ENCODE measurements around the gene COL9A3.

Gene COL9A3

GRCh38 chr20:62885046-62885895, 68.4 kb downstream of the COL9A3 start:
- Mint-ChIP-seq H3K9me3 (no peaks in the 10 kb centered on the region), H3K4me3 (no peak overlapping the region), H3K4me1 (peaks cover 3% of the 10 kb centered on the region), H3K27me3 (ENCODE audit: low read depth) (peaks cover 4% of the 10 kb centered on the region), H3K36me3 (ENCODE audit: low read depth) (peaks cover 46% of the 10 kb centered on the region), H3K27ac (no peak overlapping the region)
- no peak for TF ChIP-seq CTCF (IDR thresholded peaks at IDR 0.05; ENCODE audit: unreplicated experiment in 3 of 3)

DNA sequence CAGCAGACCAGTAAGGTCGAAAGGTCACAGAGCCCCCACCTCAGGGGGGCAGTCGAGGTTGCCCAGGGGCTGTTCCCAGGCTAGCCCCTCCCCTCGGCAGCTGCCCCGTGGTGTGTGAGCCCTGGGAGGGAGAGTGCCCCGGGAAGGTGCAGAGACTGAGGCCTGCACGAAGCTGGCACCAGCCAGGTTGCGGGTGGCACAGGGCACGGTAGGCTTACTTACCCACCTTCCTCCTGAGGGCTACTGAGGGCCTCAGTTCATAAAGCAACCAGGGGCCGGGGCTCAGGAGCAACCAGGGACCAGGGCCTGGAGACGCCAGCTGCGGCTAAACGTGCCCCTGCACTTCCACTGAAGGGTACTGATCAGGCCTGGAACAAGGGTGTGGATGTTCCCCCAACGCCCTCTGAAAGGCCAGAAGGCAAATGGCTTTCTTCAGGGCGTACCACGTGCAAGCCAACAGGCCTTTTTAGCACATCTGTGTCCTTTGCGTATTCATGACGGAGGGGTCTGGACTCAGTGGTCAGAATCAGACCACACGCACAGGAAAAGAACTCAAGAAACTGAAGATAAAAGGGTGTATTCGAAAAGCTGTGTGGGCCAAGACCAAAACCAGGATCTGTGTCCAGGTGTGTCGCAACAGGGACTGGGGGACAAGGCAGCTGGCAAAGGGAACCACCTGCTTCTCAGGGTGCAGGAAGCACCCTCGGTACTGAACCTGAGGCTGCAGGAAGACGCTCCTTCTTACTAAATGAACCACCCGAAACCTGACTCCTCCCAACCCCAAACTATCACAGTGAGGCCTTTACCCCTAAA, 69.3 kb downstream of the COL9A3 start:
- Mint-ChIP-seq H3K4me3 (no peak overlapping the region), H3K27me3 (ENCODE audit: low read depth) (peaks cover 4% of the 10 kb centered on the region), H3K4me1 (peaks cover 7% of the 10 kb centered on the region), H3K9me3 (no peaks in the 10 kb centered on the region), H3K27ac (no peak overlapping the region), H3K36me3 (ENCODE audit: low read depth) (peaks cover 55% of the 10 kb centered on the region)
- TF ChIP-seq CTCF (IDR thresholded peaks at IDR 0.05; ENCODE audit: unreplicated experiment in 3 of 3): no peak

DNA sequence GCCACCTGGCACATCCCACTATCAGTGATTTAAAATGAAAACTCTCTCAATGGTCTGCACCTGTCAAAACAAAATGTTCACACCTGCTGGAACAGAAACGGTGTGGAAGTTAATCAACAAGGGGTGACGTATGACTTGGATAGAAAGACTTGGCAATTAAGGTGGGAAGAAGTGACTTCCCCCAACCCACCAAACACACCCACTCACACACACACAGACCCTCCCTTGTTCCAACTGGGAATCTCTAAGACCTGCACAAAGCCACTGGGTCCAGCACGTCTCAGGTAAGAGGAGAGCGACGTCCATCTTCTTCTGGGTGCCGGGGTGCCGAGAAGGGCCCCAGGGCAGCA, 69.8 kb downstream of the COL9A3 start:
- Mint-ChIP-seq H3K4me3 (no peak overlapping the region), H3K27ac (no peak overlapping the region), H3K36me3 (ENCODE audit: low read depth) (peaks cover 55% of the 10 kb centered on the region), H3K9me3 (no peaks in the 10 kb centered on the region), H3K27me3 (ENCODE audit: low read depth) (peaks cover 4% of the 10 kb centered on the region), H3K4me1 (peaks cover 9% of the 10 kb centered on the region)
- no peak for TF ChIP-seq CTCF (IDR thresholded peaks at IDR 0.05; ENCODE audit: unreplicated experiment in 3 of 3)

DNA sequence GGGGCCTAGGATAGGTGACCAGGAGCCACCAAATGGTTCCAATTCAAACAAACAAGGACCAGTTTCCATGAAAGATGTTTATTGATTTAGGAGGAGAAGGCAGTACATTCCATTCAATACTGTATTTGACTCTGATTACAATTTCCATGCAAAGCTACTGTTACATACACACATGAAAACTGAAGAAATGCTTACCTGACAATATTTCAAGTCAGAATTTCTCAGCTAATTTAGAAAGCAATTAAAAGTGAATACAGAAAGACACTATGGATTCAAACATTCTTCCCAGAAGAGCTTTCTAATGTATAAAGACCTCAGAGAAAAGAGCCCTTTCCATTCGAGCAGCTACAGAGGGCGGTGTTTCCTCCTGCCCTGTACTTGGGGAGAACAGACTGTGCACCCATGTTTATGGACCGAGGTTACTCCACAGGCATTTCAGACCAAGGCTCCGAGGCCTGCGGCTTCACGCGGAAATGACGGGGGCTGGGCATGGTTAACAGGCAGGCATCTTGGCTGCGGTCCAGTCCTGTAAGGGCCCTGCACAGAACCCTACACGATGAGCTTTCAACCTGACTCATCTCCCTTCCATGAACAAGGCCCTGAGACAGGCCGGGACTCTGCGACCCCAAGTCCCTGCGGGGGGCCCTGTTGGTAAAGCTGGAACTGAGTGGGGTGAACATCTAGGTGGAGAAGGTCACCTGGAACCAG, 70.5 kb downstream of the COL9A3 start:
- H3K27ac Mint-ChIP-seq: peak overlapping the region in 1 of 3 experiments; percentile 64
- no peaks in the 10 kb centered on the region for H3K27me3 Mint-ChIP-seq (ENCODE audit: low read depth)
- TF ChIP-seq CTCF (IDR thresholded peaks at IDR 0.05; ENCODE audit: unreplicated experiment in 3 of 3): no peak
- H3K9me3 Mint-ChIP-seq: no peaks in the 10 kb centered on the region
- peaks cover 14% of the 10 kb centered on the region for H3K4me1 Mint-ChIP-seq
- H3K4me3 Mint-ChIP-seq: no peak overlapping the region
- H3K36me3 Mint-ChIP-seq (ENCODE audit: low read depth): peaks cover 55% of the 10 kb centered on the region

DNA sequence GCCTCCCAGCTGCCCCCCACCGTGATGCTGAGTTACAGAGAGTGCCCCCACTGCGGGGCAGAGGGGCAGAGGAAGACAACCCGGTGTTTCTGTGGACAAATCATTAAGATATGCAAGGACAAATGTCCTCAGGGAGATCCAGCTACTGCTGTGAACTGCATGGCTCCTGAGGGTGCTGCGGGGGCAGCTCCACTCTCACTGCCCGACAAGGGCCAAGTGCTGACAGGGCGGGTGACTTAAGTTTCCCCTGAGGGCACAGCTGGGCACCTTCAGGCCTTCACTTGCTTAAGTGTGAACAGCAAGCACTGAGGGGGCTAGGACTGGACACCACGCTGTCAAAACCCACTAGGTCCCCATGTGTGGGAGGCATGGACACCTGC, 71.0 kb downstream of the COL9A3 start:
- no peaks in the 10 kb centered on the region for H3K9me3 Mint-ChIP-seq
- no peak overlapping the region for H3K27ac Mint-ChIP-seq
- H3K4me3 Mint-ChIP-seq: no peak overlapping the region
- peaks cover 61% of the 10 kb centered on the region for H3K36me3 Mint-ChIP-seq (ENCODE audit: low read depth)
- no peak for TF ChIP-seq CTCF (IDR thresholded peaks at IDR 0.05; ENCODE audit: unreplicated experiment in 3 of 3)
- no peaks in the 10 kb centered on the region for H3K27me3 Mint-ChIP-seq (ENCODE audit: low read depth)
- peaks cover 14% of the 10 kb centered on the region for H3K4me1 Mint-ChIP-seq

All from nephron (organoid).